ENCODE measurements around the gene CLEC16A.

CLEC16A gene

DNA sequence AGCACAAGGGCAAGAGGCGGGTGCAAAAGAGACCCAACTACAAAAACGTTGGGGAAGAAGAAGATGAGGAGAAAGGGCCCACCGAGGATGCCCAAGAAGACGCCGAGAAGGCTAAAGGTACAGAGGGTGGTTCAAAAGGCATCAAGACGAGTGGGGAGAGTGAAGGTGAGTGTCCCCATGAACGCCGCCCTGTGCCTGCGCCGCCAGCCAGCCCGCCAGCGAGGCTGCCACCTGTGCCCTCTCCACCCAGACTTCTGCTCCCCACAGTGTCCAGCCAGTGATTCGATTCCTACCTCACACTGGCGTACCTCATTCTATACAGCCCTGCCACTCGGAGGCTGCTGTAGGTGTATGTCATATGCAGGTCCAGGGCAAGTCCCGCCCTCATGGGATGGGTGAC is 58.8 kb downstream of the CLEC16A start:
- Histone ChIP-seq H3K4me3 (IDR thresholded peaks at IDR 0.05; ENCODE audit: insufficient read depth, low read depth, low read length) (no peak overlapping the region), H3K9ac (no peak overlapping the region), H3K27me3 (ENCODE audit: insufficient read depth, low read depth) (no peaks in the 10 kb centered on the region), H3K36me3 (ENCODE audit: insufficient read depth) (no peaks in the 10 kb centered on the region), H2AFZ (ENCODE audit: low read depth) (no peak overlapping the region), H3K79me2 (ENCODE audit: insufficient read depth, low read depth) (no peaks in the 10 kb centered on the region), H3K27ac (no peak overlapping the region), H3K4me2 (no peak overlapping the region), H4K20me1 (ENCODE audit: insufficient read depth) (no peaks in the 10 kb centered on the region), H3K4me1 (ENCODE audit: low read depth, poor library complexity, severe bottlenecking) (no peaks in the 10 kb centered on the region)
- TF ChIP-seq, protein P1, sequence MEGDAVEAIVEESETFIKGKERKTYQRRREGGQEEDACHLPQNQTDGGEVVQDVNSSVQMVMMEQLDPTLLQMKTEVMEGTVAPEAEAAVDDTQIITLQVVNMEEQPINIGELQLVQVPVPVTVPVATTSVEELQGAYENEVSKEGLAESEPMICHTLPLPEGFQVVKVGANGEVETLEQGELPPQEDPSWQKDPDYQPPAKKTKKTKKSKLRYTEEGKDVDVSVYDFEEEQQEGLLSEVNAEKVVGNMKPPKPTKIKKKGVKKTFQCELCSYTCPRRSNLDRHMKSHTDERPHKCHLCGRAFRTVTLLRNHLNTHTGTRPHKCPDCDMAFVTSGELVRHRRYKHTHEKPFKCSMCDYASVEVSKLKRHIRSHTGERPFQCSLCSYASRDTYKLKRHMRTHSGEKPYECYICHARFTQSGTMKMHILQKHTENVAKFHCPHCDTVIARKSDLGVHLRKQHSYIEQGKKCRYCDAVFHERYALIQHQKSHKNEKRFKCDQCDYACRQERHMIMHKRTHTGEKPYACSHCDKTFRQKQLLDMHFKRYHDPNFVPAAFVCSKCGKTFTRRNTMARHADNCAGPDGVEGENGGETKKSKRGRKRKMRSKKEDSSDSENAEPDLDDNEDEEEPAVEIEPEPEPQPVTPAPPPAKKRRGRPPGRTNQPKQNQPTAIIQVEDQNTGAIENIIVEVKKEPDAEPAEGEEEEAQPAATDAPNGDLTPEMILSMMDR (conservative IDR thresholded peaks at IDR 0.05; ENCODE audit: low read depth, low read length) = no peak

DNA sequence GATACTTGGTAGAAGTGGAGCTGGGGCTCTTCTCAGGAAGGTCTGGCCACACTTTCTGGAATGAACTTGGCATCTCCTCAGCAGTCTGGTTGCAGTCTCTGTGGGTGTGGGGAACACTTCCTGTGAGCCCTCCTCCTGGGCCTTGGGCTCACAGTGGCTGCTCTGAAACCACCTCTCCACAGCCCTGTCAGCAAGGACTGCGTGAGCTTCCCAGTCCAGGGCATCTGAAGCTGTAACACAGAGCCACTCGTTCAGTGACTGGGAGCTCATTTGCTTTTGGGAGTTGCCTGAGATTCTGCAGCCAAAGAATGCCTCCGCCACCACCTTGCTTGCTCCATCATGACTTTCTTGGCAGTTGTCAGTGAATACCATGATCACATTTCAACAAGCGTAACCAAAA is 60.0 kb downstream of the CLEC16A start:
- Histone ChIP-seq H3K27me3 (ENCODE audit: insufficient read depth, low read depth) (no peaks in the 10 kb centered on the region), H3K36me3 (ENCODE audit: insufficient read depth) (no peaks in the 10 kb centered on the region), H2AFZ (ENCODE audit: low read depth) (no peak overlapping the region), H4K20me1 (ENCODE audit: insufficient read depth) (no peaks in the 10 kb centered on the region), H3K4me2 (no peak overlapping the region), H3K79me2 (ENCODE audit: insufficient read depth, low read depth) (no peaks in the 10 kb centered on the region), H3K27ac (no peak overlapping the region), H3K4me3 (IDR thresholded peaks at IDR 0.05; ENCODE audit: insufficient read depth, low read depth, low read length) (no peak overlapping the region), H3K4me1 (ENCODE audit: low read depth, poor library complexity, severe bottlenecking) (no peaks in the 10 kb centered on the region), H3K9ac (no peak overlapping the region)
- TF ChIP-seq, protein P1 (conservative IDR thresholded peaks at IDR 0.05; ENCODE audit: low read depth, low read length) = no peak

DNA sequence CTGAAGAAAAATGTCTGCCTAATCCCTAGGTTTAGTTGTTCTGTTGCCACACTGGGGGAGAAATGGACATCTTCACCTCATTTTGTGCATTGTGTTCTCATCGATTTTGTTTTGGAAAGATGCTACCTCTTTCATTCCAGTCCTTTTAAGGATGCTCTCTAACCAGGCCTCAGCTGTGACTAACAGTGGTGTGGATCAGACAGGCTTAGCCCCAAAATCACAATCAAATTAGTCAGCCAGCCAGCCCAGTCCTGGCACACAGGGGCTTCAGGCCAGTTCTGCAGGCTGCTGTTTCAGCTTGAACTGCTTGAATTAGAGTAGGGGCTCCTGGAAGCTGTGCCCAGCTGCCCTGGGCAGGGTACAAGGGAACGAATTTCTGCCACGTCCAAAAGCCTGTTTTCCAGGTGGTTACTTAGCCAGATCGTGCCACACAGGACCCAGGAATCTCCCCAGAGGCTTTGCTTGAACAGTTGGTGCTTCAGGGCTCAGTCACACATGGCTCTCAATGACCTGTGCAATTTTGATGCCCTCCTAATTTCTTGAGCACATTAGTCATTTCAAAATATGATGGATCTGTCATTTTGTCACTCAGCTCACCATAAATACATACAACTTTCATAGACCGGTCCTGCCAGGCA is 60.7 kb downstream of the CLEC16A start:
- H4K20me1 ChIP-seq (ENCODE audit: insufficient read depth) = no peaks in the 10 kb centered on the region
- no peak overlapping the region for H2AFZ ChIP-seq (ENCODE audit: low read depth)
- no peaks in the 10 kb centered on the region for H3K27me3 ChIP-seq (ENCODE audit: insufficient read depth, low read depth)
- H3K9ac ChIP-seq = no peak overlapping the region
- H3K4me3 ChIP-seq (IDR thresholded peaks at IDR 0.05; ENCODE audit: insufficient read depth, low read depth, low read length) = no peak overlapping the region
- H3K4me2 ChIP-seq = no peak overlapping the region
- TF ChIP-seq, protein P1 (conservative IDR thresholded peaks at IDR 0.05; ENCODE audit: low read depth, low read length) = no peak
- H3K27ac ChIP-seq = no peak overlapping the region
- H3K36me3 ChIP-seq (ENCODE audit: insufficient read depth) = no peaks in the 10 kb centered on the region
- H3K4me1 ChIP-seq (ENCODE audit: low read depth, poor library complexity, severe bottlenecking) = no peaks in the 10 kb centered on the region
- H3K79me2 ChIP-seq (ENCODE audit: insufficient read depth, low read depth) = no peaks in the 10 kb centered on the region

DNA sequence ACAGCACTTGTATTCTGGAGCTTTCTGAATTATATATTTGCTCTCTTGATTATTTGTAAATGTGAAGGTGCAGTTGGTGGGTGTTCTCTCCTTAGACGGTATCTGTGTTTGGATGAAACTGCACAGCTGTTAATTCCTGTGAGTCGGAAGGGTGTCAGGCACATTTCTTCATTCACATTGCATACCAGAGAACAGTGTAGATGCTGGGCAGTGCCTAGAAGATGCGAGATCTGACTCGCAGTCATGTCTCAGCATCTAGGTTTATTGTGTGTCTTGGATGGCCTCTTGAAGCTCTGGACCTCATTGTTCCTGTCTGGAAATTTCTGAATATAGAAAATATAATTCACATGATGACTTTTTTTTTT is 61.2 kb downstream of the CLEC16A start:
- Histone ChIP-seq H3K4me3 (IDR thresholded peaks at IDR 0.05; ENCODE audit: insufficient read depth, low read depth, low read length) (no peak overlapping the region), H2AFZ (ENCODE audit: low read depth) (no peak overlapping the region), H3K9ac (no peak overlapping the region), H3K4me1 (ENCODE audit: low read depth, poor library complexity, severe bottlenecking) (no peaks in the 10 kb centered on the region), H3K79me2 (ENCODE audit: insufficient read depth, low read depth) (no peaks in the 10 kb centered on the region), H3K27me3 (ENCODE audit: insufficient read depth, low read depth) (no peaks in the 10 kb centered on the region), H3K36me3 (ENCODE audit: insufficient read depth) (no peaks in the 10 kb centered on the region), H3K27ac (no peak overlapping the region), H3K4me2 (no peak overlapping the region), H4K20me1 (ENCODE audit: insufficient read depth) (no peaks in the 10 kb centered on the region)
- TF ChIP-seq, protein P1 (conservative IDR thresholded peaks at IDR 0.05; ENCODE audit: low read depth, low read length) = no peak
